BJ (cell line): ENCODE data around the gene PRM1. TPM values are rescaled to one million over a fixed set of nuclear protein-coding genes. Genes with fewer than 3 reads are reported as not detected.

ENCODE experiments used
- CTCF ChIA-PET: fragments of 350-600 bp; formaldehyde crosslinking; extraction: SDS; loops from one replicate; lab custom pipeline; 2021; ENCODE audit warnings: antibody characterized with exemption, inconsistent platforms; lab: Yijun Ruan, JAX
- POLR2A ChIA-PET: fragments of 300-600 bp; sonication (Branson Sonifier 250); formaldehyde crosslinking; extraction: SDS; loops from one replicate; lab custom pipeline; 2021; ENCODE audit warnings: antibody characterized with exemption; lab: Charles Lee
- DNase-seq: peaks from one replicate; pipeline ENCODE4 v3.0.0-alpha.2; 2011; ENCODE audit warnings: low read depth
- H3K27me3 ChIP-seq: 2 replicates; pipeline ENCODE4 v1.6.0; 2011; ENCODE audit warnings: low read length; ENCODE audit not compliant: control insufficient read depth, insufficient read depth
- H3K36me3 ChIP-seq: 2 replicates; pipeline ENCODE4 v1.5.1; 2011; ENCODE audit warnings: low read length; ENCODE audit not compliant: control insufficient read depth, insufficient read depth
- H3K4me3 ChIP-seq: 2 replicates; pipeline ENCODE4 v1.5.1; 2011; ENCODE audit warnings: low read depth, mild to moderate bottlenecking, control low read depth, low read length
- polyA plus RNA-seq: library from polyadenylated mRNA; depleted of rRNA; stranded (reverse); fragments of >200 nt; gene quantifications from 2 replicates; pipeline ENCODE4 v1.2.3, GENCODE V29; 2011
- TF ChIP-seq, protein P1 (sequence below): IDR thresholded peaks from 2 replicates; pipeline ENCODE4 v1.5.1; 2011; ENCODE audit warnings: low read depth, mild to moderate bottlenecking, control low read depth, inconsistent platforms, low read length, moderate library complexity; ENCODE audit not compliant: insufficient read depth

Gene PRM1
- polyA plus RNA-seq, 1 experiment, result not detected

DNA sequence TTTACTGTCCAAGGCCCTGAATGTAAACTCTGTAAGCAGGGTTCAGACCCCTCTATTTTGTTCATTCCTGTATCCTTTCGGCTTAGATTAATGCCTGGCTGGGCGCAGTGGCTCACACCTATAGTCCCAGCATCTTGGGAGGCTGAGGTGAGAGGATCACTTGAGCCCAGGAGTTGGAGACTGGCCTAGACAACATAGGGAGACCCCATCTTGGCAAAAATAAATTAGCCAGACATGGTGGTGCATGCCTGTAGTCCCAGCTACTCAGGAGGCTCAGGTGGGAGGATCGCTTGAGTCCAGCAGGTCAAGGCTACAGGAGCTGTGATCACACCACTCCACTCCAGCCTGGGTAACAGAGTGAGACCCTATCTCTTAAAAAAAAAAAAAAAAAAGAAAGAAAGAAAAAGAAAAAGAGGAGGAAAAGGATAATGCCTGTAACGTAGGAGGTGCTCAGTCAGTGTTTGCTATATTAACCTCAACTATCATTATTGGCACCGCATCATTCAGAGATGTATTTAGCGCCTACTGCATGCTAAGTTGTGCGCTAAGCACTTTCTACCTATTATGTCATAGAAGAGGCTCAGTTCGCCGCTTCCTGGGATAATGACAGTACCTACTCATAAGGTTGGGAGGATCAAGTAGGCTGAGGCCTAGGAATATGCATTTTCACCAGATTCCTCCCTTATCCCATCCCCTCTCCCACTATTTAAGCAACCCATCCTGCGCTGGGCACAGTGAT lies 30.2 kb downstream of the PRM1 start:
- POLR2A ChIA-PET, result no interaction called here
- Histone ChIP-seq H3K27me3 (no peaks in the 10 kb centered on the region), H3K4me3 (no peak overlapping the region), H3K36me3 (peaks cover 3% of the 10 kb centered on the region)
- CTCF ChIA-PET, result interaction anchor here (1.8 to 13.2 kb wide), 2 partner anchors 107 to 284 kb away, joined by 5 to 209 read pairs; no protein-coding TSS in a partner anchor
- TF ChIP-seq, protein P1, sequence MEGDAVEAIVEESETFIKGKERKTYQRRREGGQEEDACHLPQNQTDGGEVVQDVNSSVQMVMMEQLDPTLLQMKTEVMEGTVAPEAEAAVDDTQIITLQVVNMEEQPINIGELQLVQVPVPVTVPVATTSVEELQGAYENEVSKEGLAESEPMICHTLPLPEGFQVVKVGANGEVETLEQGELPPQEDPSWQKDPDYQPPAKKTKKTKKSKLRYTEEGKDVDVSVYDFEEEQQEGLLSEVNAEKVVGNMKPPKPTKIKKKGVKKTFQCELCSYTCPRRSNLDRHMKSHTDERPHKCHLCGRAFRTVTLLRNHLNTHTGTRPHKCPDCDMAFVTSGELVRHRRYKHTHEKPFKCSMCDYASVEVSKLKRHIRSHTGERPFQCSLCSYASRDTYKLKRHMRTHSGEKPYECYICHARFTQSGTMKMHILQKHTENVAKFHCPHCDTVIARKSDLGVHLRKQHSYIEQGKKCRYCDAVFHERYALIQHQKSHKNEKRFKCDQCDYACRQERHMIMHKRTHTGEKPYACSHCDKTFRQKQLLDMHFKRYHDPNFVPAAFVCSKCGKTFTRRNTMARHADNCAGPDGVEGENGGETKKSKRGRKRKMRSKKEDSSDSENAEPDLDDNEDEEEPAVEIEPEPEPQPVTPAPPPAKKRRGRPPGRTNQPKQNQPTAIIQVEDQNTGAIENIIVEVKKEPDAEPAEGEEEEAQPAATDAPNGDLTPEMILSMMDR, result no peak
- no peak for DNase-seq

GRCh38 chr16:11250091-11250785 lies 30.9 kb downstream of the PRM1 start:
- CTCF ChIA-PET, result interaction anchor here (13.2 kb wide), 1 partner anchor 283 kb away, joined by 209 read pairs; no protein-coding TSS in a partner anchor
- Histone ChIP-seq H3K27me3 (no peaks in the 10 kb centered on the region), H3K36me3 (peaks cover 3% of the 10 kb centered on the region), H3K4me3 (no peak overlapping the region)
- DNase-seq, result no peak
- TF ChIP-seq, protein P1, result no peak
- POLR2A ChIA-PET, result no interaction called here

- TF ChIP-seq, protein P1, result no peak
- CTCF ChIA-PET, result interaction anchor here (13.2 kb wide), 1 partner anchor 282 kb away, joined by 209 read pairs; no protein-coding TSS in a partner anchor
- no peaks in the 10 kb centered on the region for H3K27me3 ChIP-seq
- H3K4me3 ChIP-seq, result no peak overlapping the region
- POLR2A ChIA-PET, result no interaction called here
- H3K36me3 ChIP-seq, result 0 out of 2 replicates have a peak, but pooled peaks cover under 1% of the 10 kb centered on the region
- DNase-seq, result no peak
These were observed 31.7 kb downstream of the PRM1 start for GRCh38 chr16:11249233-11250061.

DNA sequence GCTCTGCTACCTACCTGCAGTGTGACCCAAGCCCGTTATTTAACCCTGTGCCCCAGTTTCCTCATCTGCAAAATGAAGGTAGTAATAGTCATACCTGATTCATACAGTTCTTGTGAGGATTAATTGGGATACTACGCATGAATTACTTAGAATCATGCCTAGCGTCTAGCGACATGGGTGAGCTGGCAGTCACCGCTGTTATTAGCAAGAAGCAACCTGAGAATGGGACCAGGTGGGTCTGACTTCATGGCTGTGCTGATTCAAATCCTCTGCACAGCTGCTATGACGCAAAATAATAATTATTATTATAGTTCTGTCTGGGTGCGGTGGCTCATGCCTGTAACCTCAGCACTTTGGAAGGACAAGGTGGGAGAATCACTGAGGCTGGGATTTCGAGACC lies 33.0 kb downstream of the PRM1 start:
- DNase-seq, result no peak
- ChIA-PET POLR2A (no interaction called here), CTCF (interaction anchor here (0.6 to 1.0 kb wide), 3 partner anchors 14 to 282 kb away, joined by 3 read pairs; no protein-coding TSS in a partner anchor)
- no peaks in the 10 kb centered on the region for H3K36me3 ChIP-seq
- no peak overlapping the region for H3K4me3 ChIP-seq
- 0 out of 2 replicates have a peak, but pooled peaks cover 2% of the 10 kb centered on the region for H3K27me3 ChIP-seq
- TF ChIP-seq, protein P1, result no peak
